Neural progenitor cell (in vitro differentiated cells): ENCODE data around the gene ZNF200. TPM values are rescaled to one million over a fixed set of nuclear protein-coding genes. Genes with fewer than 3 reads are reported as not detected.

Experiments
- DNase-seq: peaks from one replicate; pipeline ENCODE4 v3.0.0-alpha.2; 2016; ENCODE audit warnings: low spot score
- H2AFZ ChIP-seq: fragments of 200-600 bp; sonication (generic); replicated peaks from 2 replicates; pipeline ENCODE4 v1.6.1; 2016; ENCODE audit warnings: antibody characterized with exemption
- H3F3A ChIP-seq: fragments of 200-600 bp; sonication (generic); 2 replicates; pipeline ENCODE4 v1.6.1; 2016; ENCODE audit warnings: antibody characterized with exemption, low read depth
- H3K27ac ChIP-seq: fragments of 200-600 bp; sonication (generic); 2 replicates; pipeline ENCODE4 v1.5.1; 2016; ENCODE audit warnings: mild to moderate bottlenecking
- H3K27me3 ChIP-seq: fragments of 200-600 bp; sonication (generic); 2 replicates; pipeline ENCODE4 v1.6.1; 2016; ENCODE audit warnings: mild to moderate bottlenecking, moderate library complexity
- H3K36me3 ChIP-seq: fragments of 200-600 bp; sonication (generic); 2 replicates; pipeline ENCODE4 v1.5.1; 2016
- H3K4me1 ChIP-seq: fragments of 200-600 bp; sonication (generic); 2 replicates; pipeline ENCODE4 v1.6.1; 2016; ENCODE audit warnings: mixed run types
- H3K4me2 ChIP-seq: fragments of 200-600 bp; sonication (generic); 2 replicates; pipeline ENCODE4 v1.6.1; 2016
- H3K4me3 ChIP-seq: fragments of 200-600 bp; sonication (generic); 2 replicates; pipeline ENCODE4 v1.5.1; 2016
- H3K79me2 ChIP-seq: fragments of 200-600 bp; sonication (generic); 2 replicates; pipeline ENCODE4 v1.6.1; 2016; ENCODE audit warnings: low read depth
- H3K9ac ChIP-seq: fragments of 200-600 bp; sonication (generic); 2 replicates; pipeline ENCODE4 v1.6.1; 2016
- H3K9me3 ChIP-seq: fragments of 200-600 bp; sonication (generic); 2 replicates; pipeline ENCODE4 v1.5.1; 2016; ENCODE audit warnings: low read depth
- H4K20me1 ChIP-seq: fragments of 200-600 bp; sonication (generic); 2 replicates; pipeline ENCODE4 v1.6.1; 2016; ENCODE audit warnings: low read depth
- H3K27ac Mint-ChIP-seq: 3 replicates; pipeline ENCODE4 v1.8.0; 2021; ENCODE audit warnings: mixed read lengths
- H3K27me3 Mint-ChIP-seq: 2 replicates; pipeline ENCODE4 v1.8.0; 2022; ENCODE audit warnings: low read depth, mild to moderate bottlenecking, inconsistent platforms, moderate library complexity, mixed read lengths; ENCODE audit not compliant: insufficient read depth
- H3K36me3 Mint-ChIP-seq: 3 replicates; pipeline ENCODE4 v1.8.0; 2021; ENCODE audit warnings: mixed read lengths
- H3K4me1 Mint-ChIP-seq: 3 replicates; pipeline ENCODE4 v1.8.0; 2021; ENCODE audit warnings: mixed read lengths
- H3K4me3 Mint-ChIP-seq: 3 replicates; pipeline ENCODE4 v1.8.0; 2021; ENCODE audit warnings: mild to moderate bottlenecking, moderate library complexity, mixed read lengths
- H3K9me3 Mint-ChIP-seq: 3 replicates; pipeline ENCODE4 v1.8.0; 2020; ENCODE audit warnings: mixed read lengths
- EZH2 ChIP-seq: fragments of 200-600 bp; sonication (generic); IDR thresholded peaks from 2 replicates; pipeline ENCODE4 v1.6.1; 2017; ENCODE audit warnings: antibody characterized with exemption, mild to moderate bottlenecking, moderate library complexity
- EZH2phosphoT487 ChIP-seq: fragments of 200-600 bp; sonication (generic); IDR thresholded peaks from 2 replicates; pipeline ENCODE4 v1.6.1; 2017; ENCODE audit warnings: antibody characterized with exemption
- total RNA-seq: library from RNA; depleted of rRNA; stranded (reverse); fragments of >200 nt; gene quantifications from 2 replicates; pipeline ENCODE4 v1.2.3, GENCODE V29; 2015; ENCODE audit warnings: low replicate concordance
- TF ChIP-seq, protein P1 (sequence below): fragments of 200-600 bp; sonication (generic); IDR thresholded peaks from 2 replicates; pipeline ENCODE4 v1.5.1; 2017; ENCODE audit warnings: antibody characterized with exemption, mild to moderate bottlenecking

ZNF200 gene
- total RNA-seq, 1 donor from 2014 or later = 10.1 TPM

DNA sequence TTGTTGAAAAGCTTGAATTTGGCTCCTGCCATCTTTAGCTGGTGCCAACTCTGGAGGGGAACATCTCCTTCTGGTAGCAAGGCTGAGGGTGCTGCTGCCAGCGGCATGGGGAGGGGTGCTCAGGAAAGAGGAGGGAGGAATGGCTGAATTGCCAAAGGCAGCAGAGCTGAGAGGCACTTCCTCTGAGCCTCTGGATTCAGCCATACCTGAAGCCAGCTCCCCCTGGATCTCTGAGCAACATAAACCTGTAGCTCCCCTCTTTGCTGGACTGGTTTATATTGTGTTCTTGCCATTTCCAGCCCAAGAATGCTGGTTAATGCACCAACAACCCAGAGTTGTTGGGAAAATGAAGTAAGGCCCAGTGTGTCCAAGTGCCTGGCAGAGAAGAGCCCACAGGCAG, 14.1 kb upstream of the ZNF200 start:
- Mint-ChIP-seq H3K4me1 (no peaks in the 10 kb centered on the region), H3K27me3 (peaks cover 19% of the 10 kb centered on the region), H3K27ac (no peak overlapping the region), H3K4me3 (no peak overlapping the region), H3K9me3 (peaks cover 3% of the 10 kb centered on the region), H3K36me3 (no peaks in the 10 kb centered on the region)
- H3K4me2 ChIP-seq = no peak overlapping the region
- no peaks in the 10 kb centered on the region for H3K79me2 ChIP-seq
- H3F3A ChIP-seq = no peaks in the 10 kb centered on the region
- H3K4me3 ChIP-seq = no peak overlapping the region
- H3K9me3 ChIP-seq = no peaks in the 10 kb centered on the region
- H3K9ac ChIP-seq = no peak overlapping the region
- no peak overlapping the region for H2AFZ ChIP-seq
- no peak for TF ChIP-seq EZH2
- TF ChIP-seq, protein P1, sequence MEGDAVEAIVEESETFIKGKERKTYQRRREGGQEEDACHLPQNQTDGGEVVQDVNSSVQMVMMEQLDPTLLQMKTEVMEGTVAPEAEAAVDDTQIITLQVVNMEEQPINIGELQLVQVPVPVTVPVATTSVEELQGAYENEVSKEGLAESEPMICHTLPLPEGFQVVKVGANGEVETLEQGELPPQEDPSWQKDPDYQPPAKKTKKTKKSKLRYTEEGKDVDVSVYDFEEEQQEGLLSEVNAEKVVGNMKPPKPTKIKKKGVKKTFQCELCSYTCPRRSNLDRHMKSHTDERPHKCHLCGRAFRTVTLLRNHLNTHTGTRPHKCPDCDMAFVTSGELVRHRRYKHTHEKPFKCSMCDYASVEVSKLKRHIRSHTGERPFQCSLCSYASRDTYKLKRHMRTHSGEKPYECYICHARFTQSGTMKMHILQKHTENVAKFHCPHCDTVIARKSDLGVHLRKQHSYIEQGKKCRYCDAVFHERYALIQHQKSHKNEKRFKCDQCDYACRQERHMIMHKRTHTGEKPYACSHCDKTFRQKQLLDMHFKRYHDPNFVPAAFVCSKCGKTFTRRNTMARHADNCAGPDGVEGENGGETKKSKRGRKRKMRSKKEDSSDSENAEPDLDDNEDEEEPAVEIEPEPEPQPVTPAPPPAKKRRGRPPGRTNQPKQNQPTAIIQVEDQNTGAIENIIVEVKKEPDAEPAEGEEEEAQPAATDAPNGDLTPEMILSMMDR = no peak
- TF ChIP-seq EZH2phosphoT487 = no peak
- H3K36me3 ChIP-seq = no peaks in the 10 kb centered on the region
- no peaks in the 10 kb centered on the region for H3K27me3 ChIP-seq
- no peak overlapping the region for H3K27ac ChIP-seq
- H4K20me1 ChIP-seq = no peaks in the 10 kb centered on the region
- no peak for DNase-seq
- H3K4me1 ChIP-seq = no peaks in the 10 kb centered on the region

DNA sequence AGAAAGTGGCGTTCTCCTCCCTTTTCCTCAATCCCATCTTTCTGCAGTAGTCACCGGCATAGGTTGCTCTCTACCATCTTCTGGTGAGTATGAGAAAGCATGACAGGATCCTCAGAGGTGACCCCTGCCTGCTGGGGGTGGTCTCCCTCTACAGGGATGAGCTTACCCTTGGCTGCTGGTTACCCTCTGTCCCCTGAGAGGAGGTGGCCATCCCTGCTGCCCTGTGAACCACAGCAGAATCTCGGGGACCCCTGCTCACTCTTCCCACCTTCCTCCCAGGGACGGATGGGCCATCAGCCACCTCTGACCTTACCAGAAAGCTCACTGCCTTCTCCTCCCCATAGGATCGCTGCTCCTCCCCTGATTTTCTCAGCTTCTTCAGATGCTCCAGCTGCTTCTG, 13.6 kb upstream of the ZNF200 start:
- Histone ChIP-seq H3K9ac (no peak overlapping the region), H2AFZ (no peak overlapping the region), H4K20me1 (no peaks in the 10 kb centered on the region), H3K4me3 (no peak overlapping the region), H3K36me3 (no peaks in the 10 kb centered on the region), H3K27ac (no peak overlapping the region), H3K4me1 (no peaks in the 10 kb centered on the region), H3F3A (no peaks in the 10 kb centered on the region), H3K27me3 (no peaks in the 10 kb centered on the region), H3K4me2 (no peak overlapping the region), H3K9me3 (no peaks in the 10 kb centered on the region), H3K79me2 (no peaks in the 10 kb centered on the region)
- no peak for DNase-seq
- Mint-ChIP-seq H3K9me3 (peaks cover 3% of the 10 kb centered on the region), H3K27ac (no peak overlapping the region), H3K4me3 (no peak overlapping the region), H3K36me3 (no peaks in the 10 kb centered on the region), H3K4me1 (no peaks in the 10 kb centered on the region), H3K27me3 (peaks cover 19% of the 10 kb centered on the region)
- TF ChIP-seq, protein P1 = no peak
- TF ChIP-seq EZH2phosphoT487 = no peak
- no peak for TF ChIP-seq EZH2

DNA sequence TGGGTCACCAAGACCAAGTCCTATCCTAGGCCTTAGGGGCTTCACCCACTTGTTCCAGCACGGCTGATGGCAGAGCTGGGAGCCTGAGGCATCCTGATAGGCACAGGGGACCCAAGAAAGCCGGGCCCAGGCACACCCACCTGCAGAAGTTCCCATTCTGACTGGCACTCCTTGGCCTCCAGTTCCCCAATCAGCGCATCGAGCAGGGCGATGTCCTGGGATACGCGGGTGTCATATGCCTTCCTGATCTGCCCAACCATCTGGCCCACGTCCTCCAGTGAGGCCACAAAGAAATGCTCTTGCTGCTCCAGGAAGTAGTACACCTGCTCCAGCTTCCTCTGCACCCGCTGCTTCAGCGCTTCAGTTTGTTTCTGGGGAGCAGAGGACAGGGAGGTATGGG, 11.9 kb upstream of the ZNF200 start:
- Histone ChIP-seq H3K27ac (no peak overlapping the region), H3K36me3 (no peaks in the 10 kb centered on the region), H3F3A (no peaks in the 10 kb centered on the region), H3K4me1 (no peaks in the 10 kb centered on the region), H3K4me3 (no peak overlapping the region), H3K4me2 (no peak overlapping the region), H3K9me3 (no peaks in the 10 kb centered on the region), H4K20me1 (no peaks in the 10 kb centered on the region), H3K79me2 (no peaks in the 10 kb centered on the region), H3K9ac (no peak overlapping the region), H3K27me3 (no peaks in the 10 kb centered on the region), H2AFZ (no peak overlapping the region)
- Mint-ChIP-seq H3K27me3 (peaks cover 25% of the 10 kb centered on the region), H3K4me3 (no peak overlapping the region), H3K36me3 (no peaks in the 10 kb centered on the region), H3K4me1 (no peaks in the 10 kb centered on the region), H3K9me3 (peaks cover 3% of the 10 kb centered on the region), H3K27ac (no peak overlapping the region)
- TF ChIP-seq EZH2 = no peak
- DNase-seq = no peak

DNA sequence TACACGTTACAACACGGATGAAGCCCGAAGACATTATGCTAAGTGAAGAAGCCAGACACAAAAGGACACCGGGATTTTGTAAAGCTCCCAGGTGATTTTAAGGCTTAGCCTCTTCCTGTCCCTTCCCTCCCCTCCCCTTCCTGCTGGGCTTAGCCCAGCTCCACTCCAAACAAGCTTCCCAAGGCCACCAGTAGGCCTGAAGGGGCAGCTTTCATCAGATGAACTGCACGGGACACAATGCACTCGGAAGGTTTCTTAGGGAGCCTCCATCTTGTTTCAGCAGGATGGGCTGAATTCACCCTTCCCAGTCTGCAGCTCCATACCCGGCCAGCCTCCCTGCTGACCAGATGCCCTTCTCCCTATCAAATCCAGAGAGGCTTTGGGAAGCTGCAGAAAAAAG, 11.0 kb upstream of the ZNF200 start:
- no peak overlapping the region for H2AFZ ChIP-seq
- no peak for DNase-seq

More for the DNA sequence above, 11.0 kb upstream of the ZNF200 start:
- Mint-ChIP-seq H3K36me3 (no peaks in the 10 kb centered on the region), H3K4me1 (no peaks in the 10 kb centered on the region), H3K9me3 (peaks cover 2% of the 10 kb centered on the region), H3K27ac (no peak overlapping the region), H3K27me3 (peaks cover 29% of the 10 kb centered on the region), H3K4me3 (no peak overlapping the region)
- no peak overlapping the region for H3K9ac ChIP-seq
- no peaks in the 10 kb centered on the region for H4K20me1 ChIP-seq
- no peak overlapping the region for H3K4me2 ChIP-seq
- H3F3A ChIP-seq = no peaks in the 10 kb centered on the region
- H3K36me3 ChIP-seq = no peaks in the 10 kb centered on the region
- H3K4me1 ChIP-seq = no peaks in the 10 kb centered on the region
- H3K27ac ChIP-seq = no peak overlapping the region
- no peaks in the 10 kb centered on the region for H3K79me2 ChIP-seq
- TF ChIP-seq, protein P1 = no peak
- H3K9me3 ChIP-seq = no peaks in the 10 kb centered on the region
- H3K27me3 ChIP-seq = no peaks in the 10 kb centered on the region
- H3K4me3 ChIP-seq = no peak overlapping the region
